ENCODE measurements around the gene FHIP1A. TPM values are rescaled to one million over a fixed set of nuclear protein-coding genes. Genes with fewer than 3 reads are reported as not detected.

Gene FHIP1A
- total and polyA plus RNA-seq, 9 of the 15 experiments (the other 6 are each of a cell fraction or from before 2014, with no cell fraction given): 0.01 to 0.95 (median 0.04) TPM; not detected in 4

DNA sequence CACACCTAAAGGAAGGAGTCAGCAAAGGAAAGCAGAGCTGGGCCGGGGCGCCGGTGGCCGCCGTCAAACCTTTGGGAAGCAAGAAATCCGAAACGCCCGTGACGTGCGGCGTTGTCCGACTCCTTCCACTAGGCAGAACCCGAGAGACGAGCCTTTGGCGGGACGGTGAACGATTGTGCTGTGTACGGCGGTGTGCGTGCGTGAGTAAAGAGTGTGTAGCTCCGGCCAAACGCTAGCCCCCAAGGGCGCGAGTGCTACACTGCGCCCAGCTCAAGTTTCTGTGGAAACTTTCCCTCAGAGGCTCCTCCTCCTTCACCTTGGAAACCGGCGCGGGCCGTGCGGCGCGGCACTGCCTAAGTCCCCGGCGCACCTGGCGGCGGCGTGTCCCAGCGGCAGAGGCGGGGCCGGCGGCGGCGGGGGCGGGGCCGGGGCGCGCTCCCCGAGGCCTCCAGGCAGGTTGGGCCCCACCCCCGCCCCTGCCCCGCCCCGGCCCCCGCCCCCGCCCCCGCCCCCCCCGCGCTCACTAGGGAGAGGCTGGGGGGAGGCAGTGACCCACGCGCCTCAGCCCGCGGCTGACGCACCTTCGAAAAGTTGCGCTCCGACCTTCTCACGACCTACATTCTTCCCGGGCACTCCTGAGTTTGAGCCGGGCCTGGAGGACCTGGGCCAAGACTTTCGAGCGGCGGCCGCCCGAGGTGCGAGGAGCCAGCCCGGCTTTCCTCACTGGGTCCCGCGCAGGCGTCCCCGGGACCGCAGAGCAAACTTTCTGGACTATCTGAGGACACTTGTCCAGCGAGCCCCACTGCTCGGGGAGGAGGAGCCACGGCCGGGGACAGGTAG is at the start of gene FHIP1A (continued):
- TF ChIP-seq CCAR2 (IDR thresholded peaks at IDR 0.05; ENCODE audit: low read depth, low read length) (no peak), RB1 (IDR thresholded peaks at IDR 0.05; ENCODE audit: low read depth) (peak; percentile 2; the same call in 1 of the 2 replicates), FOS (IDR thresholded peaks at IDR 0.05; ENCODE audit: extremely low read depth, insufficient read length) (no peak), TCFL5 (CRISPR knock-in tag; conservative IDR thresholded peaks at IDR 0.05) (no peak), ZNF232 (CRISPR knock-in tag; IDR thresholded peaks at IDR 0.05) (no peak)
- TF ChIP-seq, protein P1, sequence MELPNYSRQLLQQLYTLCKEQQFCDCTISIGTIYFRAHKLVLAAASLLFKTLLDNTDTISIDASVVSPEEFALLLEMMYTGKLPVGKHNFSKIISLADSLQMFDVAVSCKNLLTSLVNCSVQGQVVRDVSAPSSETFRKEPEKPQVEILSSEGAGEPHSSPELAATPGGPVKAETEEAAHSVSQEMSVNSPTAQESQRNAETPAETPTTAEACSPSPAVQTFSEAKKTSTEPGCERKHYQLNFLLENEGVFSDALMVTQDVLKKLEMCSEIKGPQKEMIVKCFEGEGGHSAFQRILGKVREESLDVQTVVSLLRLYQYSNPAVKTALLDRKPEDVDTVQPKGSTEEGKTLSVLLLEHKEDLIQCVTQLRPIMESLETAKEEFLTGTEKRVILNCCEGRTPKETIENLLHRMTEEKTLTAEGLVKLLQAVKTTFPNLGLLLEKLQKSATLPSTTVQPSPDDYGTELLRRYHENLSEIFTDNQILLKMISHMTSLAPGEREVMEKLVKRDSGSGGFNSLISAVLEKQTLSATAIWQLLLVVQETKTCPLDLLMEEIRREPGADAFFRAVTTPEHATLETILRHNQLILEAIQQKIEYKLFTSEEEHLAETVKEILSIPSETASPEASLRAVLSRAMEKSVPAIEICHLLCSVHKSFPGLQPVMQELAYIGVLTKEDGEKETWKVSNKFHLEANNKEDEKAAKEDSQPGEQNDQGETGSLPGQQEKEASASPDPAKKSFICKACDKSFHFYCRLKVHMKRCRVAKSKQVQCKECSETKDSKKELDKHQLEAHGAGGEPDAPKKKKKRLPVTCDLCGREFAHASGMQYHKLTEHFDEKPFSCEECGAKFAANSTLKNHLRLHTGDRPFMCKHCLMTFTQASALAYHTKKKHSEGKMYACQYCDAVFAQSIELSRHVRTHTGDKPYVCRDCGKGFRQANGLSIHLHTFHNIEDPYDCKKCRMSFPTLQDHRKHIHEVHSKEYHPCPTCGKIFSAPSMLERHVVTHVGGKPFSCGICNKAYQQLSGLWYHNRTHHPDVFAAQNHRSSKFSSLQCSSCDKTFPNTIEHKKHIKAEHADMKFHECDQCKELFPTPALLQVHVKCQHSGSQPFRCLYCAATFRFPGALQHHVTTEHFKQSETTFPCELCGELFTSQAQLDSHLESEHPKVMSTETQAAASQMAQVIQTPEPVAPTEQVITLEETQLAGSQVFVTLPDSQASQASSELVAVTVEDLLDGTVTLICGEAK (IDR thresholded peaks at IDR 0.05): peak; percentile 6; the same call in 1 of the 2 replicates
- TF ChIP-seq, protein P1 (CRISPR knock-in tag; IDR thresholded peaks at IDR 0.05): no peak
- TF ChIP-seq, protein P2, sequence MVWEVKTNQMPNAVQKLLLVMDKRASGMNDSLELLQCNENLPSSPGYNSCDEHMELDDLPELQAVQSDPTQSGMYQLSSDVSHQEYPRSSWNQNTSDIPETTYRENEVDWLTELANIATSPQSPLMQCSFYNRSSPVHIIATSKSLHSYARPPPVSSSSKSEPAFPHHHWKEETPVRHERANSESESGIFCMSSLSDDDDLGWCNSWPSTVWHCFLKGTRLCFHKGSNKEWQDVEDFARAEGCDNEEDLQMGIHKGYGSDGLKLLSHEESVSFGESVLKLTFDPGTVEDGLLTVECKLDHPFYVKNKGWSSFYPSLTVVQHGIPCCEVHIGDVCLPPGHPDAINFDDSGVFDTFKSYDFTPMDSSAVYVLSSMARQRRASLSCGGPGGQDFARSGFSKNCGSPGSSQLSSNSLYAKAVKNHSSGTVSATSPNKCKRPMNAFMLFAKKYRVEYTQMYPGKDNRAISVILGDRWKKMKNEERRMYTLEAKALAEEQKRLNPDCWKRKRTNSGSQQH (CRISPR knock-in tag; IDR thresholded peaks at IDR 0.05): no peak
